Putamen (tissue), 1 donor: ENCODE data around the gene RHOU.
"Not testable (repeated sequence)": the region's sequence is repeated elsewhere in the genome, so short reads cannot be mapped to it uniquely, and the experiment has no call there.

Source experiments
- DNase-seq: peaks from one replicate; pipeline ENCODE4 v3.0.0-alpha.2; 2016; ENCODE audit warnings: low spot score

The RHOU gene

GRCh38 chr1:228758447-228758846 is 23.2 kb downstream of the RHOU start:
- no peak for DNase-seq

- DNase-seq = no peak
Measured at GRCh38 chr1:228760979-228761378, 25.7 kb downstream of the RHOU start.

GRCh38 chr1:228763561-228763960 is 28.3 kb downstream of the RHOU start:
- no peak for DNase-seq

- DNase-seq = no peak
Measured at GRCh38 chr1:228765168-228765946, 30.1 kb downstream of the RHOU start.

GRCh38 chr1:228766788-228767187 is 31.5 kb downstream of the RHOU start:
- DNase-seq = no peak

- no peak for DNase-seq
Measured at GRCh38 chr1:228767636-228768354, 32.5 kb downstream of the RHOU start.

GRCh38 chr1:228768355-228769000 is 33.2 kb downstream of the RHOU start:
- no peak for DNase-seq

GRCh38 chr1:228770779-228771223 is 35.5 kb downstream of the RHOU start:
- DNase-seq = no peak

GRCh38 chr1:228772516-228773212 is 37.4 kb downstream of the RHOU start:
- no peak for DNase-seq

- DNase-seq = not testable (repeated sequence)
Measured at GRCh38 chr1:228775946-228776345, 40.7 kb downstream of the RHOU start.

- DNase-seq = no peak
Measured at GRCh38 chr1:228776449-228776848, 41.2 kb downstream of the RHOU start.

- DNase-seq = no peak
Measured at GRCh38 chr1:228777236-228777635, 42.0 kb downstream of the RHOU start.

- no peak for DNase-seq
Measured at GRCh38 chr1:228778026-228778425, 42.7 kb downstream of the RHOU start.

GRCh38 chr1:228778466-228778865 is 43.2 kb downstream of the RHOU start:
- no peak for DNase-seq

- DNase-seq = no peak
Measured at GRCh38 chr1:228778961-228779360, 43.7 kb downstream of the RHOU start.

- DNase-seq = no peak
Measured at GRCh38 chr1:228781161-228781808, 46.0 kb downstream of the RHOU start.

- DNase-seq = no peak
Measured at GRCh38 chr1:228781809-228782661, 46.8 kb downstream of the RHOU start.

- no peak for DNase-seq
Measured at GRCh38 chr1:228782662-228783417, 47.6 kb downstream of the RHOU start.

GRCh38 chr1:228783418-228784040 is 48.2 kb downstream of the RHOU start:
- DNase-seq = no peak

GRCh38 chr1:228784181-228784580 is 48.9 kb downstream of the RHOU start:
- DNase-seq = no peak
